Uterus (tissue), 4 donors: ENCODE measurements around the gene UBTFL1. TPM values are rescaled to one million over a fixed set of nuclear protein-coding genes. Genes with fewer than 3 reads are reported as not detected.

Experiments used
- DNase-seq, 2 donors: peaks; one replicate each; pipeline ENCODE4 v3.0.0-alpha.2; 2019 to 2020
- H3K27ac ChIP-seq, 2 donors: fragments of 200-600 bp; sonication (generic); 1 replicate in 1 of 2; 2 replicates in 1 of 2; pipeline ENCODE4 v1.5.1; 2016 to 2018
- H3K27me3 ChIP-seq, 2 donors: fragments of 200-600 bp; sonication (generic); one replicate each; pipeline ENCODE4 v1.5.1; 2018 to 2019; ENCODE audit warnings: control low read depth in 1 of 2
- H3K36me3 ChIP-seq, 2 donors: fragments of 200-600 bp; sonication (generic); one replicate each; pipeline ENCODE4 v1.5.1; 2019; ENCODE audit warnings: control low read depth in 1 of 2
- H3K4me1 ChIP-seq, 2 donors: fragments of 200-600 bp; sonication (generic); one replicate each; pipeline ENCODE4 v1.5.1; 2018 to 2019; ENCODE audit warnings: control low read depth in 1 of 2
- H3K4me3 ChIP-seq, 2 donors: fragments of 200-600 bp; sonication (generic); 1 replicate in 1 of 2; 2 replicates in 1 of 2; pipeline ENCODE4 v1.5.1; 2018 to 2019; ENCODE audit warnings: mild to moderate bottlenecking in 1 of 2
- H3K9me3 ChIP-seq, 2 donors: fragments of 200-600 bp; sonication (generic); one replicate each; pipeline ENCODE4 v1.5.1; 2019; ENCODE audit warnings: control low read depth in 1 of 2
- CTCF ChIP-seq, 4 experiments: fragments of 200-600 bp in 2 of 4; fragments of 450-650 bp in 2 of 4; sonication (generic) in 2 of 4; IDR thresholded peaks; one replicate each; pipeline ENCODE4 v1.5.1; 2016 to 2019; ENCODE audit warnings: antibody characterized with exemption in 4 of 4, mild to moderate bottlenecking in 2 of 4, moderate library complexity in 1 of 4
- POLR2A ChIP-seq, 2 donors: fragments of 450-650 bp; IDR thresholded peaks; one replicate each; pipeline ENCODE4 v1.6.1; 2016; ENCODE audit warnings: antibody characterized with exemption in 2 of 2, mild to moderate bottlenecking in 1 of 2, moderate library complexity in 1 of 2
- intact Hi-C: fragments of 100-400 bp; cut with DNase I; formaldehyde crosslinking; loops from one replicate; pipeline ENCODE4 v1.15.1; 2023; ENCODE audit warnings: low total_unique reads
- total RNA-seq, 4 donors: library from RNA; depleted of rRNA in 3 of 4; stranded (reverse); fragments of >200 nt in 3 of 4; gene quantifications; one replicate each; pipeline versions ENCODE4 v1.1.0 to v1.2.4, GENCODE V29; 2014 to 2023
- donor health status: DM: yes; HTN: yes; CAD: no.

The UBTFL1 gene
- total RNA-seq, 4 donors from 2014 or later = not detected

DNA sequence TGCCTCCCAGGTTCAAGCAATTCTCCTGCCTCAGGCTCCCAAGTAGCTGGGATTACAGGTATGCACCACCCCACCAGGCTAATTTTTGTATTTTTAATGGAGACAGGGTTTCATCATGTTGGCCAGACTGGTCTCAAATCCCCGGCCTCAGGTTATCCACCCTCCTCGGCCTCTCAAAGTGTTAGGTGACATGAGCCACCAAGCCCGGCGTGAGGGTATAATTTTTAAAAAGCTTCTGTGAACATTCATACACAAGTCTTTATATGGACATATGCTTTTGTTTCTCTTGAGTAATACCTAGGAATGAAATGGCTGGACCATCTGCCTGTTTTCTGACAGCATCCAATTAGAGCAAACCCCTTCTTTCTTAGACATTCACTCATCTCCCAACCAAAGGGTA is 34.4 kb downstream of the UBTFL1 start:
- intact Hi-C loops = no loop called here
- no peaks in the 10 kb centered on the region for H3K9me3 ChIP-seq
- H3K27ac ChIP-seq = no peak overlapping the region
- no peak for DNase-seq
- H3K36me3 ChIP-seq = no peaks in the 10 kb centered on the region
- no peaks in the 10 kb centered on the region for H3K4me1 ChIP-seq
- TF ChIP-seq POLR2A (IDR thresholded peaks at IDR 0.05) (no peak), CTCF (IDR thresholded peaks at IDR 0.05) (no peak)
- no peaks in the 10 kb centered on the region for H3K27me3 ChIP-seq
- no peak overlapping the region for H3K4me3 ChIP-seq

DNA sequence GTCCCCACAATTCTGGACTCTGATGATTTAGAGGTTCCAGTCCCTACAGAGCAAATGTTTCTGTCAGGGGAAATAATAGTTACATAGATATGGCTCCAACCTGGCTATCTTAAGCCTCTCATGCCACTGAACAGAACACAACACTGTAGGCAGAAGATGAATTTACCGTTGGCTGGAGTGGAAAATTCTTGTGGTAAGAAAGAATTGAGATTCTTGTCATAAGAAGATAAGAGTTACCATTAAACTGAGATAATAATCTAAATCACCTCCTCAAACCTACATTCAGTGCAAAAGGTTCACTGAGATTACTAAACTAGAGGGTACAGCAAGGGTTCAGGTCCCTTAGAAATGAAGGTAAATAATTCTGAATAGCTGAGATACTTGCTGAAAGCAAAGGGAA is 38.6 kb downstream of the UBTFL1 start:
- no peaks in the 10 kb centered on the region for H3K4me1 ChIP-seq
- H3K4me3 ChIP-seq = no peak overlapping the region
- H3K9me3 ChIP-seq = no peaks in the 10 kb centered on the region
- TF ChIP-seq POLR2A (IDR thresholded peaks at IDR 0.05) (no peak), CTCF (IDR thresholded peaks at IDR 0.05) (no peak)
- no peak for DNase-seq
- no peak overlapping the region for H3K27ac ChIP-seq
- intact Hi-C loops = no loop called here
- no peaks in the 10 kb centered on the region for H3K27me3 ChIP-seq
- H3K36me3 ChIP-seq = no peaks in the 10 kb centered on the region

GRCh38 chr11:90124946-90125345 is 39.2 kb downstream of the UBTFL1 start:
- H3K9me3 ChIP-seq = no peaks in the 10 kb centered on the region
- no peaks in the 10 kb centered on the region for H3K27me3 ChIP-seq
- no peaks in the 10 kb centered on the region for H3K4me1 ChIP-seq
- H3K4me3 ChIP-seq = no peak overlapping the region
- intact Hi-C loops = no loop called here
- no peak for TF ChIP-seq POLR2A (IDR thresholded peaks at IDR 0.05)
- TF ChIP-seq CTCF (IDR thresholded peaks at IDR 0.05) = no peak
- H3K27ac ChIP-seq = no peak overlapping the region
- DNase-seq = no peak
- no peaks in the 10 kb centered on the region for H3K36me3 ChIP-seq

DNA sequence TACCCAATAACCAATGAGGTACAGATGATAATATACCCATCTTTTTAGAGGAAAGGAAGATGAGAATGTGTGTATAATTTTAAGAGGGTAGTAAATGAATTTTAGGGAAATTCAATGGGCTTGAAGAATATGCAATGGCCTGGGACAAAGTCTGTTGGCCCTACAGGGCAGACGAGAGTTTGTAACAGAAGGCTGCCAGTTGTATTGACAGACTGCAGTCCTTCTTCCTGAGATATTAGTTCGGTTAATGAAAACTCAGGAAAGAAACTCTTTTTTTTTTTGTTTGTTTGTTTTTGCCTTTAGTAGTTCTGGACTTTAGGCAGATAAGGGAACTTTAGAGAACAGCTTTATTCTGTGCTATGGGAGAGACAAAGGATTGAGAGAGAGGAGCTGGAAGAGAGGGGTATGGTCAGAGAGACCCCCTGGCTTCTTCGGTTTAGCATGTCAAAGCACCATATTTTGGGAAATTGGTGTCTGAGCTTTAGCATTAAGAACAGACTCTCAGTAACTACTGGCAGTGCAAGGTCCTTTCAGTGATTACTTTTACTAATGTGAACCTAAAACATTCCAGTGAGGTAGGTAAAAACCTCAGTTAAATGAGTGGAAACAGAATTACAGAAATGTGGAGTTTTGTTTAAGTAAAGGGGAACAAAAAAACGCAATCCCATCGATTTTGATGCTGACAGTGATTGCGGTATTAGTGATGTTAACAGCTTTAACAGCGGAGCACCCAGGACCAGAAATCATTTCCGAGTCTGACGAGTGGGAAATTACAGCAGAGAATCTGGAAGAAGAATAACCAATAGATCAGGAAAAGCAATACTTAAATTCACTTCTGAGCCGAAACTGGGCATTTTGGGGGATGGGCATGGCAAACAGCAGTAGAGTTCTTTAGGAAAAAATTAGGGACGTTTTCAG is 48.1 kb downstream of the UBTFL1 start:
- no peaks in the 10 kb centered on the region for H3K9me3 ChIP-seq
- H3K4me1 ChIP-seq = no peaks in the 10 kb centered on the region
- H3K27me3 ChIP-seq = no peaks in the 10 kb centered on the region
- H3K4me3 ChIP-seq = peak overlapping the region; percentile 34 to 48
- no peaks in the 10 kb centered on the region for H3K36me3 ChIP-seq
- peak overlapping the region; percentile 33 to 49 for H3K27ac ChIP-seq
- intact Hi-C loops = no loop called here
- TF ChIP-seq CTCF (IDR thresholded peaks at IDR 0.05) (no peak), POLR2A (IDR thresholded peaks at IDR 0.05) (no peak)
- DNase-seq = no peak

DNA sequence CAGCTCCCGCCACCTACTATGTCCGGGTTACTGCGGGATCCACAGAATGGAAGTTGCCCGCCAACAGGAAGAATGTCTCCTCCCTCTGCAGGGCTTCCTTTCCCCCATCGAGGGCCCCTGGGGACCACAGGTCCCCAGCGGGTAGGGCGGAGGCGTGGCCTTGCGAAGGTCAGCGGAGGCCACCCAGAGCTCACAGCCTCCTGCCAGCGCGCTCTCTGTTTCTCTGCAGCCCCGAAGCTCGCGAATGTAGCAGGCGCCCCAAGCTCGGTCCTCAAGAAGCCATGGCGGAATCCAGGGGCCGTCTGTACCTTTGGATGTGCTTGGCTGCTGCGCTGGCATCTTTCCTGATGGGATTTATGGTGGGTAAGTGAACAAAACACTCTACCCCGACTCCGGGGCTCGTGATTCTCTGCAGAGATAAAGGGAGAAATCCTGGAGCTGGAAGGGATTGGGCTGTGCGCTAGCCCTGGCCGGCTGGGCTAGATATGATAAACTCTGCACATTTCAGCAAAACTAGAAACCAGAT is 48.8 kb downstream of the UBTFL1 start, which contains the start of gene NAALAD2:
TSS of gene NAALAD2 (plus strand) at position 186 of the 526 bp plus-strand sequence. CDS start at position 282, 96 bp downstream.
- H3K4me1 ChIP-seq = no peaks in the 10 kb centered on the region
- H3K27me3 ChIP-seq = no peaks in the 10 kb centered on the region
- intact Hi-C loops = no loop called here
- peak within 1 kb of the TSS; percentile 34 to 48 for H3K4me3 ChIP-seq
- H3K9me3 ChIP-seq = no peaks in the 10 kb centered on the region
- no peaks in the 10 kb centered on the region for H3K36me3 ChIP-seq
- no peak for TF ChIP-seq POLR2A (IDR thresholded peaks at IDR 0.05)
- no peak for TF ChIP-seq CTCF (IDR thresholded peaks at IDR 0.05)
- DNase-seq = peak; percentile 35 to 52
- H3K27ac ChIP-seq = peak within 1 kb of the TSS; percentile 33 to 49
